ENCODE measurements around the gene TFPI.

The TFPI gene

GRCh38 chr2:187554011-187554703, at the start of gene TFPI:
Gene TFPI (minus strand): TSS chr2:187554435. CDS start chr2:187503768, 50,667 bp downstream.
- Histone ChIP-seq H3K9me3 (ENCODE audit: insufficient read depth, low read depth, low read length) (no peaks in the 10 kb centered on the region), H3K27me3 (ENCODE audit: insufficient read depth, low read length) (no peaks in the 10 kb centered on the region), H3K36me3 (ENCODE audit: insufficient read depth, low read depth, low read length) (no peaks in the 10 kb centered on the region), H3K9ac (ENCODE audit: low read depth, low read length) (0 out of 2 replicates have a peak within 1 kb of the TSS, but pooled peaks have one; percentile 27), H3K4me3 (ENCODE audit: low read length) (no peak within 1 kb of the TSS), H3K4me1 (ENCODE audit: insufficient read depth, low read length) (peaks cover 8% of the 10 kb centered on the region; the same call in 1 of the 2 replicates), H3K27ac (ENCODE audit: low read length) (no peak within 1 kb of the TSS)

GRCh38 chr2:187594801-187595200, 40.6 kb upstream of the TFPI start:
- Histone ChIP-seq H3K36me3 (ENCODE audit: insufficient read depth, low read depth, low read length) (no peaks in the 10 kb centered on the region), H3K27me3 (ENCODE audit: insufficient read depth, low read length) (no peaks in the 10 kb centered on the region), H3K4me1 (ENCODE audit: insufficient read depth, low read length) (0 out of 2 replicates have a peak, but pooled peaks cover 4% of the 10 kb centered on the region), H3K27ac (ENCODE audit: low read length) (no peak overlapping the region), H3K4me3 (ENCODE audit: low read length) (no peak overlapping the region), H3K9me3 (ENCODE audit: insufficient read depth, low read depth, low read length) (0 out of 2 replicates have a peak, but pooled peaks cover 3% of the 10 kb centered on the region), H3K9ac (ENCODE audit: low read depth, low read length) (no peak overlapping the region)

- H3K36me3 ChIP-seq (ENCODE audit: insufficient read depth, low read depth, low read length), result no peaks in the 10 kb centered on the region
- H3K9me3 ChIP-seq (ENCODE audit: insufficient read depth, low read depth, low read length), result 0 out of 2 replicates have a peak, but pooled peaks cover 3% of the 10 kb centered on the region
- H3K4me1 ChIP-seq (ENCODE audit: insufficient read depth, low read length), result 0 out of 2 replicates have a peak, but pooled peaks cover 4% of the 10 kb centered on the region
- no peaks in the 10 kb centered on the region for H3K27me3 ChIP-seq (ENCODE audit: insufficient read depth, low read length)
- no peak overlapping the region for H3K4me3 ChIP-seq (ENCODE audit: low read length)
- H3K9ac ChIP-seq (ENCODE audit: low read depth, low read length), result no peak overlapping the region
- no peak overlapping the region for H3K27ac ChIP-seq (ENCODE audit: low read length)
Measured at GRCh38 chr2:187593697-187594096, 39.5 kb upstream of the TFPI start.

DNA sequence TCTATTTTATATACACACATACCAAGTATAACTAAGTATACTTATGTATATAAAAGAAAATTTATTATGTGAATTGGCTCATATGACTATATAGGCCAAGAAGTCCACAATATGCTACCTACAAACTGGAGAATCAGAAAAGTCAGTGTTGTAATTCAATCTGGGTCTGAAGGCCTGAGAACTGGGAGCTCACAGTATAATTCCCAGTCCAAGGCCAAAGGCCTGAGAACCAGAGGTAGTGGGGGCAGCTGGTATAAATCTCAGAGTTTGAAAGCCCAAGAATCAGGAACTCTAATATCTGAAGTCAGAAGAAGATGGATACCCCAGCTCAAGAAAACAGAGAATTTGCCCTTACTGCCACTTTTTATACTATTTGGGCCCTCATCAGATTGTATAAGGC, 38.9 kb upstream of the TFPI start:
- Histone ChIP-seq H3K36me3 (ENCODE audit: insufficient read depth, low read depth, low read length) (no peaks in the 10 kb centered on the region), H3K9ac (ENCODE audit: low read depth, low read length) (no peak overlapping the region), H3K4me3 (ENCODE audit: low read length) (no peak overlapping the region), H3K27me3 (ENCODE audit: insufficient read depth, low read length) (no peaks in the 10 kb centered on the region), H3K27ac (ENCODE audit: low read length) (no peak overlapping the region), H3K9me3 (ENCODE audit: insufficient read depth, low read depth, low read length) (0 out of 2 replicates have a peak, but pooled peaks cover 3% of the 10 kb centered on the region), H3K4me1 (ENCODE audit: insufficient read depth, low read length) (0 out of 2 replicates have a peak, but pooled peaks cover 4% of the 10 kb centered on the region)

DNA sequence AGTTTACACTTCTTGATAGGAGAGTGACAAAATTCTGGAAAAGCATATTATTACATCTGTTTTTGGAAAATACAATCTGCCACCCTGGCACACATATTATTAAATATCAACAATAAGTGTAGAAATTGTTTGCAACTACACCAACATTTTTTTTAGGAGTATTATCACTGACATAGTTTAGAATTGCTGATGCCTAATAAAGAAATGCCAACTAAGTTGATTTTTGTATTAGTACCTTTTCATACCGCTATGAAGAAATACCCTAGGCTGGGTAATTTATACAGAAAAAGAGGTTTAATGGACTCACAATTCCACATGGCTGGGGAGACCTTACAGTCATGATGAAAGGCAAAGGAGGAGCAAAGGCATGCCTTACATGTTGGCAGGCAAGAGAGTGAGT, 35.9 kb upstream of the TFPI start:
- Histone ChIP-seq H3K9ac (ENCODE audit: low read depth, low read length) (no peak overlapping the region), H3K27me3 (ENCODE audit: insufficient read depth, low read length) (no peaks in the 10 kb centered on the region), H3K4me1 (ENCODE audit: insufficient read depth, low read length) (0 out of 2 replicates have a peak, but pooled peaks cover 4% of the 10 kb centered on the region), H3K27ac (ENCODE audit: low read length) (no peak overlapping the region), H3K9me3 (ENCODE audit: insufficient read depth, low read depth, low read length) (0 out of 2 replicates have a peak, but pooled peaks cover 3% of the 10 kb centered on the region), H3K36me3 (ENCODE audit: insufficient read depth, low read depth, low read length) (no peaks in the 10 kb centered on the region), H3K4me3 (ENCODE audit: low read length) (no peak overlapping the region)

GRCh38 chr2:187586011-187586641, 31.9 kb upstream of the TFPI start:
- Histone ChIP-seq H3K27ac (ENCODE audit: low read length) (no peak overlapping the region), H3K9ac (ENCODE audit: low read depth, low read length) (no peak overlapping the region), H3K27me3 (ENCODE audit: insufficient read depth, low read length) (no peaks in the 10 kb centered on the region), H3K4me3 (ENCODE audit: low read length) (no peak overlapping the region), H3K9me3 (ENCODE audit: insufficient read depth, low read depth, low read length) (no peaks in the 10 kb centered on the region), H3K4me1 (ENCODE audit: insufficient read depth, low read length) (no peaks in the 10 kb centered on the region), H3K36me3 (ENCODE audit: insufficient read depth, low read depth, low read length) (no peaks in the 10 kb centered on the region)

GRCh38 chr2:187581125-187581896, 27.1 kb upstream of the TFPI start:
- Histone ChIP-seq H3K36me3 (ENCODE audit: insufficient read depth, low read depth, low read length) (no peaks in the 10 kb centered on the region), H3K9ac (ENCODE audit: low read depth, low read length) (no peak overlapping the region), H3K9me3 (ENCODE audit: insufficient read depth, low read depth, low read length) (no peaks in the 10 kb centered on the region), H3K4me1 (ENCODE audit: insufficient read depth, low read length) (no peaks in the 10 kb centered on the region), H3K27ac (ENCODE audit: low read length) (no peak overlapping the region), H3K4me3 (ENCODE audit: low read length) (no peak overlapping the region), H3K27me3 (ENCODE audit: insufficient read depth, low read length) (no peaks in the 10 kb centered on the region)

DNA sequence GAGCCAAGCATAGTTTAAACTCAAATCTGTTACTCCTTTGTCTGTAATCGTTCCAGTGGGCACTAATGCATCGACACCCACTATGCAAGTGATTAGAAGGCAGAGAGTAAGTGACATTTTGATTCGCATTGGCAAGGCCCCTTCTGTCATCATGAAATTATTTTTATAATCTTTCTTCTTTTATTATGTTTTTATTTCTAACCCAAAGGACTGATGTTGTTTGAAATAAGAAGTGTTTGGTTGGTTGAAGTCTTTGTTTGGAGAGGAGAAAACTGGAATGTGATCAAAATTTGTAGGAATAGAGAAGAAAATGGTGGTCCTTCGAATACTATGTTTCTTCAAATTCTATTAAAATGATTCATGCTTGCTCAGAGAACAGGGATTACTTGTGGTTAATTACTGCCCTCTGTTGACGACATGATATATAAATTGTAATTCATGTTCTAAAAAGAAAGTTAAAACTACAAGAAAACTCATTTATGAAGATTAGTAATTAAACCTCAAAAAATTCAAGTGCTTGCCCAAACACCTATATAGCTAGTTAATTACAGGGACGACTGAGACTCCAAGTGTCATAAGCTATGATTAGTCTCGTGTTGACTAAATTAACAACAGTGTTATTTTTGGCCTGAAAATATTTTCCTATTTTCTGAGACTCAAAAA, 26.4 kb upstream of the TFPI start:
- H3K27me3 ChIP-seq (ENCODE audit: insufficient read depth, low read length), result no peaks in the 10 kb centered on the region
- no peaks in the 10 kb centered on the region for H3K9me3 ChIP-seq (ENCODE audit: insufficient read depth, low read depth, low read length)
- no peaks in the 10 kb centered on the region for H3K36me3 ChIP-seq (ENCODE audit: insufficient read depth, low read depth, low read length)
- peaks cover under 1% of the 10 kb centered on the region; the same call in 1 of the 2 replicates for H3K4me1 ChIP-seq (ENCODE audit: insufficient read depth, low read length)
- H3K4me3 ChIP-seq (ENCODE audit: low read length), result no peak overlapping the region
- H3K27ac ChIP-seq (ENCODE audit: low read length), result no peak overlapping the region
- H3K9ac ChIP-seq (ENCODE audit: low read depth, low read length), result no peak overlapping the region

GRCh38 chr2:187577310-187577709, 23.1 kb upstream of the TFPI start:
- no peaks in the 10 kb centered on the region for H3K36me3 ChIP-seq (ENCODE audit: insufficient read depth, low read depth, low read length)
- H3K4me1 ChIP-seq (ENCODE audit: insufficient read depth, low read length), result peaks cover 8% of the 10 kb centered on the region; the same call in 1 of the 2 replicates
- no peaks in the 10 kb centered on the region for H3K27me3 ChIP-seq (ENCODE audit: insufficient read depth, low read length)
- no peak overlapping the region for H3K27ac ChIP-seq (ENCODE audit: low read length)
- no peaks in the 10 kb centered on the region; the same call in 1 of the 2 replicates for H3K9me3 ChIP-seq (ENCODE audit: insufficient read depth, low read depth, low read length)
- H3K4me3 ChIP-seq (ENCODE audit: low read length), result no peak overlapping the region
- H3K9ac ChIP-seq (ENCODE audit: low read depth, low read length), result no peak overlapping the region

DNA sequence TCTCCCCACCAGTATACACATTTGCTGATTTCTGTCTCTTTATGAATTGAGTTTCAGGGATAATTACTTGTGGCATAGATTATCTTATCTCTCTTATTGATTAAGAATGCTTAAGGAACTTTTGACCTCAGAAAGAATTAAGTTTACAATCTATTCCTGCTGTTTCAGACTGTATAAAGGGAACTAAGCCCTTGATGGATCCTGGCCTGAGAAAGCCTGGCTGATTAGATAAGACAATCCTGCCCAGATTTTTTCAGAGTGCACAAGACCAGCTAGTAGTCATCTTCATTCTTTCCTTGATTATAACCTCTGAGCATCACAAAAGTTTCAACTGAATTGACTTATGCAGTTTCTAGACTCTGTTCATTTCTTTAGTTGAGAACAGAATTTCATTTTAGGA, 22.7 kb upstream of the TFPI start:
- H3K4me3 ChIP-seq (ENCODE audit: low read length), result no peak overlapping the region
- H3K27me3 ChIP-seq (ENCODE audit: insufficient read depth, low read length), result no peaks in the 10 kb centered on the region
- no peak overlapping the region for H3K27ac ChIP-seq (ENCODE audit: low read length)
- peaks cover 8% of the 10 kb centered on the region; the same call in 1 of the 2 replicates for H3K4me1 ChIP-seq (ENCODE audit: insufficient read depth, low read length)
- H3K9me3 ChIP-seq (ENCODE audit: insufficient read depth, low read depth, low read length), result no peaks in the 10 kb centered on the region; the same call in 1 of the 2 replicates
- H3K36me3 ChIP-seq (ENCODE audit: insufficient read depth, low read depth, low read length), result no peaks in the 10 kb centered on the region
- H3K9ac ChIP-seq (ENCODE audit: low read depth, low read length), result no peak overlapping the region

DNA sequence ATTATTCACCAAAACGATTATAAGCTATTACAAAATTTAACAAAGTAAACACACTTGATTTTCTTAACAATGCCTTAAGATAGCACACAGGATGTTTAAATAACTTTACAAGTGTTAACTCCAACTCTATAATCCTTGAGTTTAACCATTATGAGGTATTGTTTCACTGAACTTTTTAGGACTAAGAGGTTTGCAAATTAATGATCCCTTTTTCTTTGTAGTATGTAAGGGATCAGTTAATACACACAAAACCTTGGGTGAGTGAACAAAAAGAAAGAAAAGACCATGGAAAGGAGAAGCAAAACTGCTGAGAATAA, 21.5 kb upstream of the TFPI start:
- no peak overlapping the region for H3K9ac ChIP-seq (ENCODE audit: low read depth, low read length)
- H3K27ac ChIP-seq (ENCODE audit: low read length), result no peak overlapping the region
- H3K36me3 ChIP-seq (ENCODE audit: insufficient read depth, low read depth, low read length), result no peaks in the 10 kb centered on the region
- H3K4me1 ChIP-seq (ENCODE audit: insufficient read depth, low read length), result peaks cover 8% of the 10 kb centered on the region; the same call in 1 of the 2 replicates
- no peaks in the 10 kb centered on the region for H3K27me3 ChIP-seq (ENCODE audit: insufficient read depth, low read length)
- no peak overlapping the region for H3K4me3 ChIP-seq (ENCODE audit: low read length)
- no peaks in the 10 kb centered on the region; the same call in 1 of the 2 replicates for H3K9me3 ChIP-seq (ENCODE audit: insufficient read depth, low read depth, low read length)

Measured in iPS-20b (cell line).